ENCODE data around the gene ATXN1.

The ATXN1 gene

GRCh38 chr6:16249971-16250370, 511.3 kb downstream of the ATXN1 start:
- no peak for DNase-seq (ENCODE audit: low spot score)

Data from putamen (tissue), 1 donor.